Activated CD8-positive, alpha-beta memory T cell treated with anti-CD3 and anti-CD28 coated beads, Interleukin-2, amount 50 U/mL, for 4 hours (primary cell): ENCODE data around the gene PPL.
"Not testable (repeated sequence)": the region's sequence is repeated elsewhere in the genome, so short reads cannot be mapped to it uniquely, and the experiment has no call there.

Experiments used
- DNase-seq: peaks from one replicate; pipeline ENCODE4 v3.0.0-alpha.2; 2020

Gene PPL

GRCh38 chr16:4908854-4909401 lies 28.0 kb downstream of the PPL start:
- DNase-seq, result no peak

GRCh38 chr16:4904942-4905615 lies 31.9 kb downstream of the PPL start:
- no peak for DNase-seq

GRCh38 chr16:4904108-4904941 lies 32.6 kb downstream of the PPL start:
- no peak for DNase-seq

GRCh38 chr16:4902038-4902437 lies 34.9 kb downstream of the PPL start:
- no peak for DNase-seq

- no peak for DNase-seq
Measured at GRCh38 chr16:4900750-4901149, 36.2 kb downstream of the PPL start.

GRCh38 chr16:4900036-4900435 lies 36.9 kb downstream of the PPL start:
- no peak for DNase-seq

GRCh38 chr16:4899474-4899846 lies 37.5 kb downstream of the PPL start:
- no peak for DNase-seq

- DNase-seq, result no peak
Measured at GRCh38 chr16:4898811-4899473, 38.0 kb downstream of the PPL start.

GRCh38 chr16:4897328-4897727 lies 39.6 kb downstream of the PPL start:
- DNase-seq, result no peak

GRCh38 chr16:4896761-4897160 lies 40.2 kb downstream of the PPL start:
- not testable (repeated sequence) for DNase-seq

GRCh38 chr16:4895366-4895765 lies 41.6 kb downstream of the PPL start:
- DNase-seq, result no peak

GRCh38 chr16:4894276-4895150 lies 42.4 kb downstream of the PPL start:
- DNase-seq, result no peak

- no peak for DNase-seq
Measured at GRCh38 chr16:4893103-4893862, 43.7 kb downstream of the PPL start.

GRCh38 chr16:4892361-4893102 lies 44.4 kb downstream of the PPL start:
- no peak for DNase-seq

GRCh38 chr16:4891886-4892216 lies 45.1 kb downstream of the PPL start:
- no peak for DNase-seq

GRCh38 chr16:4891097-4891885 lies 45.7 kb downstream of the PPL start:
- DNase-seq, result no peak

GRCh38 chr16:4890686-4891085 lies 46.3 kb downstream of the PPL start:
- no peak for DNase-seq

- no peak for DNase-seq
Measured at GRCh38 chr16:4890026-4890425, 46.9 kb downstream of the PPL start.

GRCh38 chr16:4888428-4889135 lies 48.4 kb downstream of the PPL start:
- DNase-seq, result no peak

- no peak for DNase-seq
Measured at GRCh38 chr16:4886151-4886550, 50.8 kb downstream of the PPL start.
